Measurements from ENCODE around the gene FAF1. TPM values are rescaled to one million over a fixed set of nuclear protein-coding genes. Genes with fewer than 3 reads are reported as not detected.

FAF1 gene
- total and polyA plus RNA-seq, 2 of the 8 experiments (the other 6 are each of a cell fraction or from before 2014, with no cell fraction given) = 10.8 to 65.9 TPM

- 88% methylated on average over 1 of the region's 1 CpG; no CpG with 5 or more reads in 1 of the 2 experiments for WGBS, 2 experiments (ENCODE audit: extremely low coverage in 1 of 2, insufficient coverage in 1 of 2, insufficient read length in 1 of 2, insufficient replicate concordance in 2 of 2, low coverage in 1 of 2, low lambda C conversion rate in 2 of 2, missing lambda C conversion rate in 1 of 2)
- H2BK12ac ChIP-seq (ENCODE audit: low read depth, low read length) = no peak overlapping the region
- POLR2A ChIA-PET (ENCODE audit: partially characterized antibody) = interaction anchor here (0.6 kb wide), 1 partner anchor 557 kb away, joined by 4 read pairs; no protein-coding TSS in a partner anchor
- TF ChIP-seq RFX5 (IDR thresholded peaks at IDR 0.05; ENCODE audit: borderline replicate concordance, low read depth, low read length) = no peak
- no peak for TF ChIP-seq CHD2 (IDR thresholded peaks at IDR 0.05; ENCODE audit: low read length)
- TF ChIP-seq GABPA (IDR thresholded peaks at IDR 0.05; ENCODE audit: borderline replicate concordance, insufficient read depth, low read length) = no peak
- no peak for TF ChIP-seq SAP30 (IDR thresholded peaks at IDR 0.05; ENCODE audit: insufficient read depth, insufficient replicate concordance, low read length)
These were observed 507.4 kb downstream of the FAF1 start for GRCh38 chr1:50452700-50453099.

More at GRCh38 chr1:50452700-50453099, 507.4 kb downstream of the FAF1 start:
- Histone ChIP-seq H2BK20ac (ENCODE audit: low read length) (no peak overlapping the region), H3K4me1 (replicated peaks in 1 of 4; ENCODE audit: control insufficient read depth in 3 of 4, insufficient read depth in 4 of 4, low read length in 3 of 4) (peaks cover 0 to 5% (median 0%) of the 10 kb centered on the region in 4 experiments; a peak in 1 of 7 replicates), H3K14ac (ENCODE audit: insufficient read length) (no peak overlapping the region), H2BK5ac (ENCODE audit: low read depth, low read length) (no peak overlapping the region), H3K27me3 (replicated peaks in 1 of 4; ENCODE audit: control insufficient read depth in 3 of 4, extremely low read depth in 1 of 4, insufficient read depth in 3 of 4, low read length in 3 of 4) (no peaks in the 10 kb centered on the region), H3K56ac (replicated peaks; ENCODE audit: insufficient read length, low read depth, low read length) (no peak overlapping the region), H3K4ac (replicated peaks; ENCODE audit: insufficient read length, low read depth, low read length) (no peak overlapping the region), H4K20me1 (replicated peaks in 1 of 2; ENCODE audit: control insufficient read depth in 1 of 2, insufficient read depth in 2 of 2, low read length in 2 of 2) (no peaks in the 10 kb centered on the region), H3K79me2 (ENCODE audit: control insufficient read depth in 1 of 2, insufficient read depth in 2 of 2, low read length in 2 of 2) (no peaks in the 10 kb centered on the region), H3K23ac (ENCODE audit: insufficient read length) (no peak overlapping the region), H2BK15ac (ENCODE audit: low read length) (no peak overlapping the region), H2AFZ (ENCODE audit: low read length) (no peak overlapping the region), H2BK120ac (replicated peaks; ENCODE audit: low read depth, low read length) (no peak overlapping the region), H4K8ac (ENCODE audit: extremely low read depth, insufficient read depth, low read length) (no peak overlapping the region), H3K79me1 (ENCODE audit: low read depth, low read length) (no peaks in the 10 kb centered on the region), H3K27ac (ENCODE audit: low read depth, low read length) (no peak overlapping the region), H3K36me3 (ENCODE audit: control insufficient read depth in 2 of 4, insufficient read depth in 4 of 4, low read length in 3 of 4) (no peaks in the 10 kb centered on the region), H3K4me3 (ENCODE audit: extremely low read depth in 1 of 4, insufficient read depth in 2 of 4, low read depth in 3 of 4, low read length in 4 of 4) (no peak overlapping the region), H4K91ac (replicated peaks; ENCODE audit: insufficient read length, low read length) (no peak overlapping the region), H4K5ac (ENCODE audit: insufficient read length, low read depth, low read length) (no peak overlapping the region), H2AK5ac (ENCODE audit: low read depth, low read length) (no peak overlapping the region), H3K18ac (ENCODE audit: extremely low read depth, low read length) (no peak overlapping the region), H3K9ac (replicated peaks in 1 of 4; ENCODE audit: extremely low read depth in 1 of 4, low read depth in 3 of 4, low read length in 3 of 4) (no peak overlapping the region), H3K23me2 (ENCODE audit: low read depth, low read length) (no peaks in the 10 kb centered on the region), H3K9me3 (ENCODE audit: insufficient read depth in 2 of 2, low read depth in 1 of 2, low read length in 1 of 2) (no peaks in the 10 kb centered on the region), H3K4me2 (ENCODE audit: insufficient read depth in 1 of 2, low read depth in 2 of 2, low read length in 2 of 2) (no peak overlapping the region)
- no peak for DNase-seq (ENCODE audit: low read depth in 1 of 2, low spot score in 2 of 2)
- CTCF ChIA-PET (ENCODE audit: partially characterized antibody) = interaction anchor here (0.7 to 1.7 kb wide), 7 partner anchors 10 to 169 kb away, joined by 3 to 7 read pairs (median 3); no protein-coding TSS in a partner anchor
- FAIRE-seq = no peak

Measured in H1 (cell line).